GM18909 (cell line): ENCODE measurements around the gene GPR6.

Experiments used
- ATAC-seq: cut with Tn5 transposase; IDR thresholded peaks from one replicate; pipeline ENCODE4 v1.9.1; 2021; ENCODE audit warnings: mild to moderate bottlenecking; ENCODE audit not compliant: unreplicated experiment, poor library complexity

Gene GPR6, protein sequence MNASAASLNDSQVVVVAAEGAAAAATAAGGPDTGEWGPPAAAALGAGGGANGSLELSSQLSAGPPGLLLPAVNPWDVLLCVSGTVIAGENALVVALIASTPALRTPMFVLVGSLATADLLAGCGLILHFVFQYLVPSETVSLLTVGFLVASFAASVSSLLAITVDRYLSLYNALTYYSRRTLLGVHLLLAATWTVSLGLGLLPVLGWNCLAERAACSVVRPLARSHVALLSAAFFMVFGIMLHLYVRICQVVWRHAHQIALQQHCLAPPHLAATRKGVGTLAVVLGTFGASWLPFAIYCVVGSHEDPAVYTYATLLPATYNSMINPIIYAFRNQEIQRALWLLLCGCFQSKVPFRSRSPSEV

DNA sequence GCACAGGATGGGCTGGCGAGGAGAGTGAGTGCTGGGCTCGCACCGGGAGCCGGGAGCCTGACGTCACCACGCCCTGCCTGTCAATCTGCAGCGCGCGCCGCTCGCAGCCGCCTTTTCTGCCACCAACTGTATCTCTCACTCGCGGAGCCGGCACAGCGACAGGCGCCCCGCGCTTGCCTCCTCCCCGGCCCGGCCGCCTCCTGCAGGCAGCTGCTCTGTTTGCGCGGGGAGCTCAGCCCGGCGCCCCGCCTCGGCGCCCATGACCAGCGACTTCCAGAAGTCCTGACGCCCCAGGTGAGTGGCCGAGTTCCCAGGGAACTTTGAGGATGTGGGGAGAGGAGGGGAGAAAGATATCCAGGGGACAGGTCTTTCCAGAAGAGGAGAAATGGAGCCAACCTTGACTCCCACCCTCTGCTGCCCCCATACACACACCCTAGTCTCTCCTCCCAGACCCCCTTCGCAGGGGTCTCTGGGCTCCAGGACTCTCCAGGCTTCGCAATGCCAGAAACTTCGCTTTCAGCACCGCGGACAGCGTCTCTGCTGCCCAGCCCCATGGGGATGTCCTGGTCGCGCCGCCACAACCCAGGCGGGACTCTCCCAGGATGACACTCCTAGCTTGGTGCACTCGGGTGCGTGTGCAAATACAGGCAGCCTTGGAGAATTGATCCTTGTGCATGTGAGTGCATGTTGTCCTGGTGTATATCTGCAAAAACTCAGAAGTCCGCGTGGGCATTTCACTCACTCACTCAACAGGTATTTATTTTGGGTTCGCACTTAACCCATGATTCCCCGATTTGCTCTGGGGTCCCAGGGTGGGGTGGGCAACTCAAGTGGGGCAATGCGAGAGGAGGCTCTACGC lies at the start of gene GPR6:
Gene GPR6 (plus strand): TSS at position 138 of the 859 bp plus-strand sequence. CDS start 802 bp downstream, outside the sequence.
- ATAC-seq: no peak

DNA sequence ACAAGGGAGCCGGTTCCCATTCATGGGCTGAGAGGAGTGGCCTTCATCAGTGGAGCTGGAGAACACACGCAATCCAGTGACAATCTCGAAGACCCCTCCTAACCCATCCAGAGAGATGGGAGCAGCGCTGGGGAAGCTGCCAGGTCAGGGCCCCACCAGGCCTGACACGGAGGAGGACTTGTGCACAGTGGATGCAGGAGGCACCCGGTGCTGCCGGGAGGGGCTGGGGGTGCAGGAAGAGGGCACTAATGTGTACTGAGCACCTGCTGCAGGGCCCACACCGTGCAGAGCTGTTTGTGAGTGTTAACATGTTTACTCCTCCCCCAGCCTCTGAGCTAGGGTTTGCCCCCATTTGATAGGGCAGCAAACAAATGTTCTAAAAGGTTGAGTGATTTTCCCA lies 43.8 kb upstream of the GPR6 start:
- ATAC-seq: no peak

DNA sequence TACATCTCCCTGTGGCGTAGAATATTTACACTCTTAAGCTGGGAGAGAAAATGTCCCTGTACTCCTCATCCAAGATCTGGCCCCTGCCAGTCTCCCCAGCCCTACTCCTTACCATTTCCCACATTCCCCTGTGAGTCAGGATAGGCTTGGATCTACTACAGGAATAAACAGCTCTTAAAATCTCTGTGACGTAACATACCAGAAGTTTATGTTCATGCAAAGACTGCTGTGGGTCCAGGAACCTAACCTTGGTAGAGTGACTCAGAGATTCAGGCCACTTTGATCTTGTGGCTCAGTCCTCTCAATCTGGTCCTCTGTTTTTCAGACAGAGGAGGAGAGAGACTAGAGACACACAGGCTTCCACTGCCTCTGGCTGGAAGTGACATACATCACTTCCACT lies 38.5 kb upstream of the GPR6 start:
- ATAC-seq: no peak

DNA sequence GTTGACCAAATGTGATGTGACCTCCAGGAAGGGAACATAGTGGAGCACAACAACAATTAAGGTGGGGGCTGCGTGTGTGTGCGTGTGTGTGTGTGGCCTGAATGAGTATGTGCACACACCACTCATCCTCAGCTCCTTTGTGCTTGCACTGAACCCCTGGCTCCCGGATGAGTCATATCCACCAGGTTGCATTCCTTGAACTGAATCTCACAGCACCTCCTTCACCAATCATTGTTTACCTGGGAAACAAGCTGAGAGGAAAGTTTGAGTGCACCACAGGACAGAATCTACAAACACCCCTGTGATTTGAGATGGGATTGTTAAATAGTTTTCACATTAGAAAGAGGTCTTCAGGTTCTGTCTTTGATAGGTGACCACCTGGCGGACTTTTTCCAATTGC lies 33.7 kb upstream of the GPR6 start:
- ATAC-seq: no peak

DNA sequence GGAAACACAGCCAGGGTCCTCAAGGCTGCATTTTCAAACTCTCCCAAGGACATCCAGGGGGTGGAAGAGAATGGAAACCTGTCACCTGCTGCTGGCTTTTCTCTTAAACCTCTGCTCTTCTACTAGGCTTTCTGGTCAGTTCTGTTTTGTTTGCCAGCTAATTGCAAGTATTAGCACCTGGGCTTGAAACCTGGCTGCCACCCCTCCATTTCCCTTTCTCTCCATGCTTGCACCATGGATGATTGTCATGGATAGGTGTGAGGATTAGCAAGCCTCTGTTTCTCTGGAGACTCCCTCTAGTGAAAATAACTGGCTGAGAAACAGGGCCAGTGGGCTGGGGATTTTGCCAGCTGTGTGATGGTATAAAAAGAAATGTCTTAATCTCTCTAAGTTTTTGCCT lies 33.0 kb upstream of the GPR6 start:
- no peak for ATAC-seq

DNA sequence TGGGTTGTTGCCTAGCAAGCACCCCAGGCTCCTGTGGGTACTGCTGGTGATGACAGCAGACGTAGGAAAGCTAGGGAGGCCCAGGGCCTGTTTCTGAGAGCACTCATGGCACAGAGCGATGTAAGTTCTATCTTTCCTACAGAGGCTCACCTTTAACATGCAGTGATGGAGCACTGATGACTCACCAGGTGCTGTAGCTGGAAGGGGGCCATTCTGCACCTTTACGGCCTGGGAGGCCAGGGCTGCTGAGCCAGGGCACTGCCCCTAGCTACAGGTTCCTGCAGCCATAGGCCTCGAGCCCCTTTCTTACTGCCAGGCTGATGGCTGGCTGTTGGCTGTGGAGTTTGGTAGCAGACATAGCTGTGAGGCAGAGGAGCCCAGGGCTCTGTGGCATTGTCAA lies 31.1 kb upstream of the GPR6 start:
- ATAC-seq: no peak

DNA sequence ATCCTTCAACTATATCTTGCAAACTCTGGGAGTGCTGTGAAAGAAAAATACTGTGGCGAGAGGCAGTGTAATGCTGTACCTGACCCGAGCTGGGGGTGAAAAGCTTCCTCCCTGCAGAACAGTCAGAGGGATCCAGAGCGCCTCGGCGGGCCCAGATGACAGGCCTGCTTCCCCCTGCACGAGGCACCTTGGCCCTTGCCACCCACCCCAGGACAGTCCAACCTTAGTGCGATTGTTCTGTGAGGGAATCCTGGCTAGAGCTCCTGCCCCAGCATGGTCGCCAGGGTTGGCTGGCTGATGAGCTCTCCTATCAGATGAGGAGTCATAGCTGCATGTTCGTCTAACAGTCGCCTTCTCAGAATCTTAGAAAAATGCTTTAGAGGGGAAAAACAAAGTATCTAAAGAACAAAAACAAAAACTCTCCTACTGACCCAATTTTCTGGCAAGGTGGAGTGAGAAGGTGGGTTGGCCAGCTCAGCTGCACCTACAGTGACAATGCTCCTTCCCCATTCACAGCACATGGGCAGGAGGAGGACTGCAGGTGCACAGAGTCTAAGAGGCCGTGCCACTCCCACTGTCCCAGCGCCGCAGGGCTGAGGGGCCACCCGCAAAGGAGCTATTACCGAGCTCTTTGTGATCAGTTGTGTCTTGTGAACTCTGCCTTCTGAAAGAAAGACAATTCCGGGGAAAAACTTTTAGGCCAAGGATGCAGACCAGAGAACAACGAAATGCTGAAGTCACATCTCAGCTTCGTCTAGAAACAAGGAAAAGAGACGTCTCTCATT lies 28.6 kb upstream of the GPR6 start:
- no peak for ATAC-seq

DNA sequence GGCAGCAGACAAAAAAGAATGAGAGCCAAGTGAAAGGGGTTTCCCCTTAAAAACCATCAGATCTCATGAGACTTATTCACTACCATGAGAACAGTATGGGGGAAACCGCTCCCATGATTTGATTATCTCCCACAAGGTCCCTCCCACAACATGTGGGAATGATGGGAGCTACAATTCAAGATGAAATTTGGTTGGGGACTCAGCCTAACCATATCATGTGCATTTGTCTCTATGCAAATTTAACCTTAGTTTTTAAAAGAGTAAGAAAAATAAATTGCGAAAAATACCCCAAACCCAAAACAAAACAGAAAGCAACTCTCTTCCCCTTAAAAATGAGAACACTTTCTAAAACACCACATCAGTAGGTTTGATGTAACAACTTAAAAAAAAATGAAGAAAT lies 22.6 kb upstream of the GPR6 start:
- ATAC-seq: no peak

DNA sequence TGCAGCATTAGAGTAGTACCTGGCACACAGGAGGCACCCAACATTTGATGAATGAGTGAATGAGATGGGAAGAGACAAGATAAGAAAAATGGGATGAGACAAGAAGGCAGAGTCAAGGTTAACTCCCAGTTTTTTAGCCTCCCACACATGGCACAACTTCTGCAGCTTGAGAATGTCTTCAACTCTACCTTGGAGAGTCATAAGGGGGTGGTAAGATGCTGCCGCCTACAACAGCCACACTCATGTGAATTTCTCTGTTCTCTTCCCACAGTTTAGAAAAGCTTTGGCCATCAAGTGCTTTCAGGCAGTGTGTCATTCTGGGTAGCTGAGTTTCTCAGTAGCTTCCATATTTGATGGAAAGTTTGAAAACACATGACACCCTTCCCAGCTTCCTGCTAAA lies 19.5 kb upstream of the GPR6 start:
- no peak for ATAC-seq

DNA sequence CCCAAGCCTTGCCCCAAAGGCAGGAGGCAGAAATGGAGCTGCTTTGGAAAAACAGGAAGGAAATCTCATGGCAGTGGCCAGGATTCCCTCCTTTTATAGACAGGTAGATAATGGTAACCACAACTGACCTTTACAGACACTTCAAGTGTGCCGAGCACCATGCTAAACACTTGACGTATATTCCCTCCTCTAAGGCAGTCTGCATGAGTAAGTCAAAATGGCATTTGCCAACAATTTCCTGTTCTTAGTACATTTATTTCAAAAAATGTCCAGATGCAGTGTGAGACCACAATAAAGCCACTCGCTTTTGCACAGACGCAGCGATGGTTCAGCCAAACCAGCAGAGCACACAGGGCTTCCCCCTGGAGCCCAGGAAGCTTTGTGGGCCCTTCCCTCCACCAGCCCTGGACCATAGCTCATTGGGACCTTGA lies 16.5 kb upstream of the GPR6 start:
- ATAC-seq: no peak

DNA sequence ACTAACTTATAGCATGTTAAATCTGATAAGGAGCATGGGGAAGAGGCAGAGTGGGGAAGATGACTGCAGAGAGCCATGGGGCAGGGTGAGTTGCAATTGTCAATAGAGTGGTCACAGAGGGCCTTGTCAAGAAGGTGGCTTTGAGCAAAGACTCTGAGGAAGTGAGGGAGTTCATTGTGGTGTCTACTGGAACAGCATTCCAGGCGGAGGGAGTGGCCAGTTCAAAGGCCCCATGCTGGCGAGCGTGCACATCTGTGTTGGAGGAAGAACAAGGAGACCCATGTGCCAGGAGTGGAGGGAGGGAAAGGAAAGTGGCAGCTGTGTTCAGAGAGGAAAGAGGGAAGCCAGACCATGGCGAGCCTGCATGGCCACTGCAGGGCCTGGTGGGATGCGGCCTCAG lies 15.8 kb upstream of the GPR6 start:
- no peak for ATAC-seq

DNA sequence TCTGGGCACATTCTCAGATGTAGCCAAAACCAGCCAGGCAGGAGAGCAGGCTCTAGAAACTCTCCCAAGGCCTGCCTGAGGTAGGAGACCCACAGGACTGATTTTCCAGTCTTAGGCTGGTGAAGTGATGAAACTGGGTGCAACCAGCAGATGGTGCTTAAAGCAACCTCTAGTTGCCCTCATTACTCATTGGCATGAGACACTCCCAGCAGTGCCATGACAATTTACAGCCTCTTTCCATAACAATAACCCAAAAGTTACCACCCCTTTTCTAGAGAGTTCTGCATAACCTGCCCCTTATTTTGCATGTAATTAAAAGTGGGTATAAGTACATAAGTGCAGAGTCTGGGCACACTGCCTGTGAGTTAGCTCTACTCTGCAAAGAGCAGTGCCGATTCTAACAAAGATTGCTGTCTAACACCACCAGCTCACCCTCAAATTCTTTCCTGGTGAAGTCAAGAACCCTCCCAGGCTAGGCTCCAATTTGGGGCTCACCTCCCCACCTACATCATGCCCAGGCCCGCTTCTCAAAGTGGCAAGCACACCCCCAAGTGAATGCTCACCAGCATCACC lies 14.4 kb upstream of the GPR6 start:
- ATAC-seq: no peak

DNA sequence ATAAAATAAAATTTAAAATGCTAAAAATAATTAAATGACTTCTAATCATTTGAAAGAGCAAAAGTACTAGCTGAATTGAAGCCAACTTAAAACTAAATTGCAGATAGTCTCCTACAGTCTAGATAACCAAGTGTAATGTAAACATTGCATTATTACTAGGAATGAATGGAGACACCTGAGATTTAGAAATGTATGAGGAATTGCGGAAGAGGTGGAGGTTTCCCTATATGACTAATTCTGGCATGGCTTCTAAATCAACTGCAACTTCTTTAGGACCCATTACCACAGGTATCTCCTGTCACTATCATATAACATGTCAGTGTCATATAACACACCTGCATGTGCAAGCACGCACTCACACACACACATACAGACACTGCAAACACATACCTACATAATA lies 13.2 kb upstream of the GPR6 start:
- no peak for ATAC-seq

DNA sequence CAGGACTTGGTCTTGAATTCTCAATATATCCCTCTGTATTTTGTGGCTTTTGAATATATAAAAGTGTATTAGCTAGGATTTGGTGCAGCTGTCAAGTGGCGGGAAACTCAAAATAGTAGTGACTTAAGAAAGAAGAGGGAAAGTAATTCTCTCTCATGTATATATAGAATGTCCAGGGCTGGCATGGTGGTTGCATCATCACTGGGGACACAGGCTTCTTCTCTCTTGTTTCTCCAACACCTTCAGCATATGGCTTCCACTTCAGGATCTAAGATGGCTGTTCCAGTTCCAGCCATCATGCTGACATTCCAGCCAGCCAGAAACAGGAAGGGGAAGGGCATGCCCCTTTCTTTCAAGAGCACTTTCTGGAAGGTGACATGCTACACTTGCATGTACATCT lies 11.8 kb upstream of the GPR6 start:
- ATAC-seq: no peak

DNA sequence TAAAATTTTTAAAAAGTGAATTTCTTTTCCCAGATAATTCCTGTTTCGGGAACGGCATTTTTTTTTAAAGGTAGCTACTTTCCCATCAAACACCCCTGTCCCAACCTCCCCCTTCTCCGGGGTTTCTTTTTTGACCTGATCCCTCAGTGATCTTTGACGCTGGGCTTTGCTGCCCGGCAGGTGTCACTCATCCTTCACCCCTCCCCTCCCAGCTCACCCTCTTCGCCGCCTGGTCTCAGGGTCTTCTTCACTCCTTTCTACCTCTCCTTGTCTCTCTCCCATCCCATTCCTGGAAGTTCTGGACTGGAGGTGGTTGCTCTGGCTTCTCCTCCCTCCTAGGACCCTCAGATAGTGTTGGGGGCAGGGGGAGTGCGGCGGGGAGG lies 329 bp upstream of the GPR6 start:
- no peak for ATAC-seq

DNA sequence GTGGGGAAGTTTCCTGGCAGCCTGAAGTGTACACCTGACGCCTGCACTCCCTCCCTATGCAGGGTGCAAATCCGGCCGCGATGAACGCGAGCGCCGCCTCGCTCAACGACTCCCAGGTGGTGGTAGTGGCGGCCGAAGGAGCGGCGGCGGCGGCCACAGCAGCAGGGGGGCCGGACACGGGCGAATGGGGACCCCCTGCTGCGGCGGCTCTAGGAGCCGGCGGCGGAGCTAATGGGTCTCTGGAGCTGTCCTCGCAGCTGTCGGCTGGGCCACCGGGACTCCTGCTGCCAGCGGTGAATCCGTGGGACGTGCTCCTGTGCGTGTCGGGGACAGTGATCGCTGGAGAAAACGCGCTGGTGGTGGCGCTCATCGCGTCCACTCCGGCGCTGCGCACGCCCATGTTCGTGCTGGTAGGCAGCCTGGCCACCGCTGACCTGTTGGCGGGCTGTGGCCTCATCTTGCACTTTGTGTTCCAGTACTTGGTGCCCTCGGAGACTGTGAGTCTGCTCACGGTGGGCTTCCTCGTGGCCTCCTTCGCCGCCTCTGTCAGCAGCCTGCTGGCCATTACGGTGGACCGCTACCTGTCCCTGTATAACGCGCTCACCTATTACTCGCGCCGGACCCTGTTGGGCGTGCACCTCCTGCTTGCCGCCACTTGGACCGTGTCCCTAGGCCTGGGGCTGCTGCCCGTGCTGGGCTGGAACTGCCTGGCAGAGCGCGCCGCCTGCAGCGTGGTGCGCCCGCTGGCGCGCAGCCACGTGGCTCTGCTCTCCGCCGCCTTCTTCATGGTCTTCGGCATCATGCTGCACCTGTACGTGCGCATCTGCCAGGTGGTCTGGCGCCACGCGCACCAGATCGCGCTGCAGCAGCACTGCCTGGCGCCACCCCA lies 1.2 kb downstream of the GPR6 start:
- ATAC-seq: no peak

DNA sequence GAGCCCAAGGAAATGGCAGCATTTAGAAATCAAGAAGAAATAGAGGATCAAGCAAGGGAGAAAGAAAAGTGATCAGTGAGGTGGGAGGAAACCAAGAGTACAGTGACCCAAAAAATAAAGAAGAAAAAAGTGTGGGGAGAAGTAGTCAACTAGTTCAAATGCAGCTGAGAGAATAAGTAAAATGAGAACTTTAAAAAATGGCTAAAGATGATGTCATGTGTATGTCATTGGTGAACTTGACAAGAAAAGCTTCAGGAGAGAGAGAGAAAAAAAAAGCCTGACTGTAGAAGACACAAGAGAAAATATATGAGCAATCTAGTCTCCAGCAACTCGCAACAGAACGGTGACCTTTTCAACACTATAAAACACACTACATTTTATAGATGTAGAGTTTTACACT lies 6.3 kb downstream of the GPR6 start:
- ATAC-seq: no peak

DNA sequence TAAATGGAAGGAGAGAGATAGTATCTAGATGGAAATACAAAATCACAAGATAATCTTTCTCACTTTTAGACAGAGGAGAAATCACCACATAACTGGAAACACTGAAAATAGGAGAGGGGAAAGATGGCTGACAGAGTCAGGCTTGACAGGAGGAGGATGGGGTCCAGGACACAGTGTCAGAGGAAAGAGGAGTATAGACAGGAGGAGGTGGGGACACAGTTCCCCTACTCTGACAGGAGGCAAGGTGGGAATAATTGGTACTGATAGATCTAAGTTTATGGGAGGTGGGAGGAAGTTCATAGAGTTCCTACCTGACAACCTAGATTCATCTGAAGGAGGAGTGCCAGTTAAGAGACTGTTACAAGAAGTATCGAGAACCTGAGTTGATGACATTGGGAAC lies 9.1 kb downstream of the GPR6 start:
- ATAC-seq: no peak

DNA sequence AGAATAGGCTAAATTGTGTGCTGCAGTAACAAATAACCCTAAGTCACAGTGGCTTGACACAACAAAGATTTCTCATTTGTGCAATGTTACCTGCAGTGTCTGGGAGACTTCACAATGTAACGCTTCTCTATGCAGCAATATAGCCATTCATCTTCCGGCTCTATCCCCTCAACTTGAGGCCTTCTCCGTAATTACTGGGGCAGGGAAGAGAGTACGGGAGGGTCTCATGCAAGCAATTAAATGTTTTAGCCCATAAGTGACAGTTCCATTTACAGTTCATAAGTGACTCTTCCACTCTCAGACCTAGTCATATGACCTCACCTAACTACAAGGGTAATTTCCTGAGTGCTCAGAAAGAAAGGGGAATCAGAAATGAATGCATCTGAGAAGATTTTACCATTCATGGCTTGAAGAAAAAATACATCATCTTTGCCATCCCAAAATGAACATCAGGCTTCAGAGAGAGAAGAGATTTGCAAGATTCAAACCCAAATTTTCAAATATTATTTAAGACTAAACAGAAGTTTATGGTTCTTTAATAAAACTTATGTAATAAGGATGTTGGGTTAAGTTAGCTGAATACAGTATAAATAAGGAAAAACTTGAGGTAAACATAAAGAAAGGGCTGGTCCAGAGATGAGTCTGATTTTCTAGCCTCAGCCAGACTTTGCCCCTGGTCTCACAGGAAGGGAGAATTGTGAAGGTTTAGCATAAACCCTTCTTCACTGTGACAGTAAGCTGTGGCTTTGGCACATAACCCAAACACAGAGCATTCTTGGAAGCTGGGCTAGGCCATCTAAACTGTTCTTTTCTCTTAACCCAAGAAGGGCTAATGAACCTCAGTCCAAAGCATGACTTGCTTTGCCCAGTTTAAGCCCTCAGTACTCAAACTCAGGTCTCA lies 13.3 kb downstream of the GPR6 start:
- ATAC-seq: no peak
